Measurements from ENCODE around the gene NFIC. TPM values are rescaled to one million over a fixed set of nuclear protein-coding genes. Genes with fewer than 3 reads are reported as not detected.

Gene NFIC
- polyA plus RNA-seq, 1 of the 3 experiments (the other 2 are of a cell fraction): 7.2 TPM

DNA sequence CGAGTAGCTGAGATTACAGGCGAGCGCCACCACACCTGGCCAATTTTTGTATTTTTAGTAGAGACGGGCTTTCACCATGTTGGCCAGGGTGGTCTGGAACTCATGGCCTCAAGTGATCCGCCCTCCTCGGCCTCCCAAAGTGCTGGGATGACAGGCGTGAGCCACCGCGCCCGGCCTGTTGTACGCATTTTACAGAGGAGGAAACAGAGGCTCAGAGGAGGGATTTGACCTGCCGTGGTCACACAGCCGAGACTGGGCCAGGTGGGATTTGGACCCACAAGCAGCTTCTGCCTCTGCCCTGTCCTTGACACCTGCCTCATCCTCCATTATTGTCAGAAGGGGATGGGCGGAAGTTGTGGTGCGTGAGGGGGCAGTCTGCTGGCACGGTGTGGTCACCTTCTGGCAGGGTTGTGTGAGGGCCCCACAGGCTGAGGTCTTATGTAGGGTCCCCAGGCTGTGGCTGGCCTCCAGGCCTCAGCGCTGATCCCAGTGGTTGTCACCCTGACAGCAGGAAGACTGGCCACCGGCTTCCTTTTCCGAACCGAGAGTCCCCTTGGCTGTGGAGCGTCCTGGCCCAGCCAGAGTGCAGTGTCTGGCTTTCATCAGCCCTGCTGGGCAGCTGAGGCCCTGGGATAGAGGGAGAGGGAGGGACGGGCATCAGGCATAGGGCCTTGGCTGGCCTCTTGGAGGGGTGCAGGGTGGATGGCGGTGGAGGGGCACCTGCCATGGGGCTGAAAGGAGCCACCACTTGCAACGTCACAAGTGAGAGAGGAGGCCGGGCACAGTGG lies 20.3 kb downstream of the NFIC start:
- H3K9ac ChIP-seq: no peak overlapping the region
- H3K27ac ChIP-seq (ENCODE audit: low read depth in 2 of 2, low read length in 1 of 2): peak overlapping the region; percentile 66 to 96; a peak in 3 of 4 replicates
- ChIA-PET POLR2A (interaction anchor here (1.4 to 2.8 kb wide), 4 partner anchors 8 to 50 kb away, joined by 4 to 21 read pairs (median 7); no protein-coding TSS in a partner anchor), CTCF (interaction anchor here (1.9 to 5.6 kb wide), 3 partner anchors 11 to 86 kb away, joined by 9 to 38 read pairs (median 10); no protein-coding TSS in a partner anchor)
- peaks cover 8% of the 10 kb centered on the region for H3F3A ChIP-seq (replicated peaks; ENCODE audit: insufficient read depth)
- H4K20me1 ChIP-seq (ENCODE audit: insufficient read depth): peaks cover 74% of the 10 kb centered on the region
- H2AFZ ChIP-seq (ENCODE audit: low read depth): no peak overlapping the region
- 94% methylated on average over 12 of the region's 25 CpGs for WGBS (ENCODE audit: low lambda C conversion rate)
- peak; percentile 87 for DNase-seq
- no peaks in the 10 kb centered on the region for H3K9me3 ChIP-seq
- H3K36me3 ChIP-seq (replicated peaks in 1 of 2; ENCODE audit: control insufficient read depth in 1 of 2, insufficient read depth in 2 of 2, low read length in 1 of 2): peaks cover 0 to 6% of the 10 kb centered on the region in 2 experiments
- H3K9me2 ChIP-seq: no peaks in the 10 kb centered on the region
- peaks cover 99% of the 10 kb centered on the region for H3K79me2 ChIP-seq (ENCODE audit: insufficient read depth)
- no peaks in the 10 kb centered on the region for H3K27me3 ChIP-seq (ENCODE audit: insufficient read depth)
- peaks cover 28 to 52% of the 10 kb centered on the region in 2 experiments; a peak in 3 of 4 replicates for H3K4me1 ChIP-seq (ENCODE audit: control insufficient read depth in 1 of 2, insufficient read depth in 2 of 2, low read depth in 1 of 2, low read length in 1 of 2)
- no peak overlapping the region for H3K4me3 ChIP-seq (ENCODE audit: low read depth in 2 of 2, low read length in 1 of 2)
- TF ChIP-seq EP300 (IDR thresholded peaks at IDR 0.05; ENCODE audit: borderline replicate concordance in 1 of 2, low read depth in 1 of 2, low read length in 1 of 2) (peak in 1 of 2 experiments; percentile 64; a peak in 2 of 4 replicates), TCF12 (IDR thresholded peaks at IDR 0.05) (peak; percentile 74), EZH2phosphoT487 (IDR thresholded peaks at IDR 0.05; ENCODE audit: borderline replicate concordance, low read depth) (no peak), NFIC (IDR thresholded peaks at IDR 0.05; ENCODE audit: borderline replicate concordance) (no peak), MXI1 (IDR thresholded peaks at IDR 0.05; ENCODE audit: low read depth, low read length) (peak; percentile 47; the same call in 1 of the 2 replicates), RAD21 (IDR thresholded peaks at IDR 0.05; ENCODE audit: low read length) (peak; percentile 53), FOXJ3 (CRISPR knock-in tag; IDR thresholded peaks at IDR 0.05) (peak; percentile 76), CHD2 (IDR thresholded peaks at IDR 0.05; ENCODE audit: low read length, partially characterized antibody) (peak; percentile 47), POLR2AphosphoS5 (IDR thresholded peaks at IDR 0.05; ENCODE audit: low read depth, low read length) (0 out of 2 replicates have a peak, but pooled peaks have one; percentile 24)
- TF ChIP-seq, protein P1, sequence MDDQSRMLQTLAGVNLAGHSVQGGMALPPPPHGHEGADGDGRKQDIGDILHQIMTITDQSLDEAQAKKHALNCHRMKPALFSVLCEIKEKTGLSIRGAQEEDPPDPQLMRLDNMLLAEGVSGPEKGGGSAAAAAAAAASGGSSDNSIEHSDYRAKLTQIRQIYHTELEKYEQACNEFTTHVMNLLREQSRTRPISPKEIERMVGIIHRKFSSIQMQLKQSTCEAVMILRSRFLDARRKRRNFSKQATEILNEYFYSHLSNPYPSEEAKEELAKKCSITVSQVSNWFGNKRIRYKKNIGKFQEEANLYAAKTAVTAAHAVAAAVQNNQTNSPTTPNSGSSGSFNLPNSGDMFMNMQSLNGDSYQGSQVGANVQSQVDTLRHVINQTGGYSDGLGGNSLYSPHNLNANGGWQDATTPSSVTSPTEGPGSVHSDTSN (IDR thresholded peaks at IDR 0.05): 0 out of 2 replicates have a peak, but pooled peaks have one; percentile 23
- TF ChIP-seq, protein P2, sequence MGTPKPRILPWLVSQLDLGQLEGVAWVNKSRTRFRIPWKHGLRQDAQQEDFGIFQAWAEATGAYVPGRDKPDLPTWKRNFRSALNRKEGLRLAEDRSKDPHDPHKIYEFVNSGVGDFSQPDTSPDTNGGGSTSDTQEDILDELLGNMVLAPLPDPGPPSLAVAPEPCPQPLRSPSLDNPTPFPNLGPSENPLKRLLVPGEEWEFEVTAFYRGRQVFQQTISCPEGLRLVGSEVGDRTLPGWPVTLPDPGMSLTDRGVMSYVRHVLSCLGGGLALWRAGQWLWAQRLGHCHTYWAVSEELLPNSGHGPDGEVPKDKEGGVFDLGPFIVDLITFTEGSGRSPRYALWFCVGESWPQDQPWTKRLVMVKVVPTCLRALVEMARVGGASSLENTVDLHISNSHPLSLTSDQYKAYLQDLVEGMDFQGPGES (IDR thresholded peaks at IDR 0.05; ENCODE audit: low read depth, low read length): no peak
- peak overlapping the region; percentile 76; the same call in 1 of the 2 replicates for H3K4me2 ChIP-seq

Data from SK-N-SH (cell line).